G401 (cell line): ENCODE data around the gene IPO8. TPM values are rescaled to one million over a fixed set of nuclear protein-coding genes. Genes with fewer than 3 reads are reported as not detected.
"Not testable (repeated sequence)": the region's sequence is repeated elsewhere in the genome, so short reads cannot be mapped to it uniquely, and the experiment has no call there.

Experiments
- DNase-seq: peaks from one replicate; pipeline ENCODE4 v3.0.0-alpha.2; 2015; ENCODE audit warnings: low spot score
- in situ Hi-C: cut with HindIII; loops from 2 replicates; pipeline ENCODE4 v1.10.0; 2016; ENCODE audit warnings: low sequenced_read_pairs, mixed read lengths
- total RNA-seq: library from RNA; depleted of rRNA; stranded (reverse); fragments of >200 nt; shearing (Covaris generic); gene quantifications from 2 replicates; pipeline ENCODE4 v1.2.3, GENCODE V29; 2014

IPO8 gene
- total RNA-seq, 1 experiment from 2014 or later: 32.3 TPM

DNA sequence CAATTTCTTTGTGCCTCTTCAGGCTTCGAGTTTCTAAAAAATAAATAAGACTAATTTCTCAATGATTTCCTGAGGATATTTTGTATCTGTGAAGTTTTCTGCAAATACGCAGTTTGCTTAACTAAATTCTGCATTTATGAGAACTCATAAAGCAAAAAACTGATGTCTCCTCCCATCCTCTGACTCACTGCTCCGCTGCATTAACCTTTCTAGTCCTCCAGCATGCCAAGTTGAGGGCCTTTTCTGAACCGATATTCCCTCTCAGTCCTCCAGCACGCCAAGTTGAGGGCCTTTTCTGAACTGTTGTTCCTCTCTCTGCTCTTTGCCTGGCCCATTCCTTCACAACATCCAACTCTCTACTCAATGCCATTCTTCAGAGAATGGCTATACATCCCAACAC lies 3.2 kb downstream of the IPO8 start:
- in situ Hi-C loops: no loop called here

DNA sequence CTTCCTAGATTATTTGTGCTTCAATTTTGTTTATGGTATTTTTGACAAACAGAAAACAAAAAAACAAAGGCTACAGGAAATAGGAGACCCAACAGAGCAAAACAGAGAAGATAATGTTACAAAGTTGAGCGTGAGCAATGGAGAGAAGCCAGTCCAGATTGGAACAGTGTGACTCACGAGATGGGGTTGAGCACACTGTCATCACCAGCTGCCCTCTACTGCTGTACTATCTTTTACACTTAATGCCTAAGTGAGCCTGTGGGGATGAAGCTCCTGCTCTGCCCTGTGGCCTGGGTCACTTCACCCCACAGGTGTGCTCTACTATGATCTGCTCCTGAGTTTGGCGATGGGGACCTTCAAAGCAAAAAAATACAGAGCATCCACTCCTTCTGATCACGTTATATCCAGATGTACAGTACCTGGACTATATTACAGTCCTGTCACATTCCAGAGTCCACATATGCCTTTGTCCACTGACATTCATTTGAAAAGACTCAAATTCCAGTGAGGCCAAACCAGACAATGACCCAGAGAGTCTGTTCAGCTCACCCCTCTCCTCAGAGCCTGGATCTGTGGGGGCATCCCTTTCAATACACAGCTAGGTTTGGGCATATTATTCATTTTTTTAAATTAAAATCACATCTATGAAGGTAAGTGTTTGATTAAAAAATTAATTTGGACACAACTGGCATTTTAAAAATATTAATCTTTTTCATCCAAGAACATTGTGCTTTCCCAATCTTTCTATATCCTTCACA lies 4.4 kb downstream of the IPO8 start:
- in situ Hi-C loops: no loop called here
- no peak for DNase-seq

More for the DNA sequence above, 3.2 kb downstream of the IPO8 start:
- no peak for DNase-seq

DNA sequence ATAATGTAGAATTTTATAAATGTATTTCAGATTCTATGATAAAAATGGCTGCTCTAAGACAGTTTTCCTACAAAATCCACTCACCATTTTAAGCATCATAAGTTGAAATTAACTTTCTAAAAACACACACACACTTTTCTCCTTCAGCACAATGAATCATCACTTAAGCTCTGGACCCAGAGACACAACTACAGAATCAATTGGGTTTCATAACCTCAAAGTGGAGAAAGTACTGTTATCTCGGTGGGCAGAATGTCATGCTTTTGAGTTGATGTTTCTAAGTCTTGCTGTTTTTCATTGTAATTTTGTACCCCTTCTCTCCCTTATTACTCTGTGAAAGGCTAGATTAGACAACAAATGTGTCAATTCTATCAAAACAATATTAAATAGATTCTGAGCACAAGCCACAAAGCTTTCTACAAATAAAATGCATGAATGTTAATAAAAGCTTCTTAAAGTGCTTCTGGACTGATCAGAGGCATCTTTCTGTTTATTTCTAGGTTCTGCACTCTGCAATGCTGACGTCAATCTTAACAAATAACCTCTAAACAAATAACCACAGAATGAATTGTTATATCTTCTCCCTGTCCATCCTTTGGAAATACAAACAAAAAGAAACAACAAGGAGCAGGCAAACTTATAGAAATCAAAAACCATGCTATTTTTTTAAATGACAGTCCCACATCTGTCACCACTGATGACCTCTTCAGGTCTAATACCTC lies 8.2 kb downstream of the IPO8 start:
- in situ Hi-C loops: no loop called here
- no peak for DNase-seq

DNA sequence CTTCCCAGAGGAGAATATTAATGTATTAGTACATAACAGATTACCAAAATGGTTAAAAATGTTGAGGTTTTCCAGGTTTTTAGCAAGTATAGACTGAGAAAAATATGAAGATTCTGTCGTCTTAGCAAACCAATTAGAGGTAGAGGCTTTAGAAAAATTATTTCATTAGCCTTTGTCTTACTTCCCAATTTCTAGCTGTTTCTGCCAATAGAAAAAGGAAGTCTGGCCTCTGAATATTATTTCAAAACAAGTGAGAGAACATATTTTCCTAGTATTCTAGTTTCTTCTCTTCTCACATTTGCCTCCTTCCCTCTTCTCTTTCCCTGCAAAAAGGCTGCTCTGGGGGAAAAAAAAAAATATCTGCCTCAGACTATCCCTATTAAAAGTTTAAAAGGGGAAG lies 16.4 kb downstream of the IPO8 start:
- in situ Hi-C loops: no loop called here
- DNase-seq: no peak

DNA sequence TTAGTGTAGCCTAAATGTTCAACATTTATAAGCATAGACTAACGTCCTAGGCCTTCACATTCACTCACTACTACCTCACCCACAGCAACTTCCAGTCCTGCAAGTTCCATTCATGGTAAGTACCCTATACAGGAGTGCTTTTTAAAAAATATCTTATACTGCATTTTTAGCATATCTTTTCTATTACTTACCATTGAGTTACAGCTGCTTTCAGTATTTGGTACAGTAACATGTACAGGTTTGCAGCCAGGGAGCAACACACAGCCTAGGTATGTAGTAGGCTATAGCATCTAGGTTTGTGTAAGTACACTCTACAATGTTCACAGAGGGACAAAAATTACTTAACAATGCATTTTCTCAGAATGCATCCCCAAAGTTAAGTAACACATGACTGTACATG lies 17.4 kb downstream of the IPO8 start:
- in situ Hi-C loops: no loop called here
- no peak for DNase-seq

DNA sequence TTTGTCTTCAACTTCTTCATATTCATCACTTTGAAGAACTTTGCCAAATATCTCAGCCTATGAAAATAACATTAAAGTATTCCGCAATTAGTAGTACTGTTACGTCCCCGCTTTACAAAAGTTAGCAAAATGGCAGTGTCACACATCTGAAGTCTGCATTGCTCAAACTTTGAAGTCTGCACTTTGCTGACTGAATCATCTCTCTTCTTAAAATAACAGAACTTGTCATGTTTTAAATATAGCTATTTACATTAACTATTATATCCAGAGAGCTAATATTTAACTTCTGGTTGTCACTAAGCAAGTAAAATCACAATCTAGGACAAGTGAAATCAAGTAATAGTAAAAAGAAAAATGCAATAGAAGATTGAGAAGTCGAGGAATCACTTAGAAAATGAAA lies 34.5 kb downstream of the IPO8 start:
- DNase-seq: no peak

DNA sequence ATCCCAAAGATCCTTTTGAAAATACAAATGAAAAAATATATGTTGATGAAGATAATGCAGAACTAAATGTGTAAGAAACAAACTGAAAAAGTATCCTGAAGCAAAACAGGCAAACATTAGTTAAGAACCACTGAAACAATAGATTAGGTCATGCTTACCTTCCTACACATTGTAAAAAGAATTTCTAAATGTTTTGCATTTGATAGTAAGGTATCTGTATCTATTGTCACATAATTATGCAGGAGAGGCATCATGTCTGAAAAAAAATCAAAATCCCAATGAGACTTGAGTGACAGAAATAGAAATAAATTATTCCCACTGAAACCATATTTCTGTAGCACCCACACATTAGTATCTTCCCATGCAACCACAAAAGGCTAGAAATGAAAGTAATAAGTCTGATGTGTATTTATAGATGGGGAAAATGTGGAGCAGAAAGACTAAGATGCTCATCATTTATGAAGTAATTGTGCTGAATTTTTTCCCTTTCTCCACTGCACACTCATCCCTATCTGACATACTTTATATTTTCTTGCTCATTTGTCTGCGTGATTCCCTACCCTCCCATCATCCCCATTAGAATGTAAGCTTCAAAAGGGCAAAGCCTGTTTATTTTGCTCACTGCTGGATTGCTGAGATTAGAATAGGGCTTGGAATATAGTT lies 43.5 kb downstream of the IPO8 start:
- in situ Hi-C loops: no loop called here
- DNase-seq: no peak

More for the DNA sequence above, 34.5 kb downstream of the IPO8 start:
- in situ Hi-C loops: no loop called here

DNA sequence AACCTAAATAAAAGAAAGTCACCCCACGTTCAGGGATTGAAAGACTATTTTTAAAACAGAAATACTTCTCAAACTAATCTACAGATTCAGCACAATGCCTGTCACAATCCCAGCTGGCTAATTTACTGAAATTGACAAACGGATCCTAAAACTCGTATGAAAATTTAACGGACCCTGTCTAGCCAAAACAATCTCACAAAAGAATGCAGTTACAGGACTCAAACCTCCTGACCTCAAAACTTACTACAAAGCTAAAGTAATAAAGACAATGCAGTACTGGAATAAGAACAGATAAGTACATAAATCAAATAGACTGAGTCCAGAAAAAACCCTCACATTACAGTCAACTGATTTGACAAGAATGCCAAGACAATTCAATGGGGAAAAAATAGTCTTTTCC lies 48.8 kb downstream of the IPO8 start:
- DNase-seq: no peak
- in situ Hi-C loops: no loop called here

DNA sequence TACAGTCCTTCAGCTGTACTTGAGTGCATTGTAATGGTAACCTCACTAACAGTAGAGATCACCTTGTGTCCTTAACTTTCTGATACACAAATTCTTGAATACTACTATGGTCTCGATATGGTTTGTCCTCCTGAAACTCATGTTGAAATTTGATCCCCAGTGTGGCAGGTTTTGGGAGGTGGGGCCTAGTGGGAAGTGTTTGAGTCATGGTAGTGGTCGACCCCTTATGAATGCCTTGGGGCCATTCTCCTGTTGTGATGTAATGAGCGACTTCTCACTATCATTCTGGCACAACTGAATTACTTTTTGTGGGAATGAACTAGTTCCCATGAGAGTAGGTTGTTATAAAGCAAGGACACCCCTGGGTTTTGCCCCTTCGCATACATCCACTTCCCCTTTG lies 52.3 kb downstream of the IPO8 start:
- DNase-seq: no peak
- in situ Hi-C loops: no loop called here

DNA sequence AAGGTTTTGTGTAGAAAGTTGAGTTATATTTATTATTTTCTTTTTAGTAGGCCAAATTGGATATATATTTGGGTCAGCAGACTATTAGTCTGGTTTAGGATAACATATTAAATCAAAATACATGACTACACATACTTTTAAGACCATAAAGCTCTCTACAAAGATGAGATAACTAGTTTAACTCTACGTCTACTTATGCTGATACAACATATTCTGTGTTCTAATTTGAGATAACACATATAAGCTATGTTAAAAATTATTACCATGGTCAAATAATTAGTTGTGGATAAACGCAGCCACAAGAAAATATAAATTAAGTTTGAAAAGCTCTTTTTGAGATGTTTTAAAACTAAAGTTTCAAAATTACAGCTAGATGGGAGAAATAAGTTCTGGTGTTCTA lies 55.3 kb downstream of the IPO8 start:
- in situ Hi-C loops: no loop called here
- no peak for DNase-seq

DNA sequence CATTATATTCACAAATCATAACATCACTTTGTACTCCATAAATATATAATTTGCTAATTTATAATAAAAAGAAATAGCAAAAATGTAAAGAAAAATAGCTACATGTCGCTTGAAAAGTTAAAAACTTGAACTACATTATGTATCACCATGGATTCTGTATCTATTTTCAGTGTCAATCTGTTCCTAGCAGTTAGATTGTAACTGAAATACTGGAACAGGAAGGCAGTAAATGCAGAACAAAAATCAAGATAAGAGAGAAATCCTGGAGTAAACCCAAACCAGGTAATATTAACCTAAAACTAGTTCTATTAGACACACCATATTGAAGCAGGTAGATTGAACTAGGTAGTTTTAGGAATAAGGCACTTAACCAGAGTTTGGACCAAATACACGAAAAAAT lies 60.3 kb downstream of the IPO8 start:
- no peak for DNase-seq
- in situ Hi-C loops: no loop called here

DNA sequence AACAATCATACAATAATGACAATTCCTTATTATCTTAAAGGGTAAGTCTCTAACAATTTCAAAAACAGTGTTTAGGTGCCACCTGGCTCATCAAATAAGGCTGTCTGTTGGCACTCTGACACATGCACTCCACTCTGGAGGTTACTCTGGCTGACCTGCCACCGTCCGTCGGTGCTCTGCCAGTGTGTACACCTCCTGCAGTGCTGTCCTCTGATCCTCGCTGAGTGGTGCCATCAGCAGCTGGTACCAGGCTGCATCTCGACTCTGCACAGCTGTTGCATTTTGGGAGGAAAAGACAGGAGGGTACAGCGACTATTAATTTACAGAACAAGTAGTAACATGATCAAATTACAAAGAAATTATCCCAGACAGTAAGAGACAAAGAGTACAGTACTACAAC lies 63.9 kb downstream of the IPO8 start:
- DNase-seq: no peak
- in situ Hi-C loops: no loop called here

DNA sequence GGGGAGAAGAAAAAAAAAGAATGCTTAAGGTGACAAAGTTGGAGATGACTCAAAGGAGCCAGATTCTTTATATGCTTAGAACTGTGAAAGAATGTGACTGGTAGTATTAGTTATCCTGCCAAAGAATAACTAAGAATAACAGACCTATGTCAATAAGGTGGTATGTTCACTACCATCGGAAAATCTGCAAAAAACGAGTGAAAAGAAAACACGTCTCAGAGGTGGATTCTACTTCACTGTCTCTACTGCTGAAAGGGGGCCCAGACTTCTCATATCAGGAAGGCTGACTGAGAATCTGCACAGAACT lies 64.7 kb downstream of the IPO8 start:
- in situ Hi-C loops: no loop called here

DNA sequence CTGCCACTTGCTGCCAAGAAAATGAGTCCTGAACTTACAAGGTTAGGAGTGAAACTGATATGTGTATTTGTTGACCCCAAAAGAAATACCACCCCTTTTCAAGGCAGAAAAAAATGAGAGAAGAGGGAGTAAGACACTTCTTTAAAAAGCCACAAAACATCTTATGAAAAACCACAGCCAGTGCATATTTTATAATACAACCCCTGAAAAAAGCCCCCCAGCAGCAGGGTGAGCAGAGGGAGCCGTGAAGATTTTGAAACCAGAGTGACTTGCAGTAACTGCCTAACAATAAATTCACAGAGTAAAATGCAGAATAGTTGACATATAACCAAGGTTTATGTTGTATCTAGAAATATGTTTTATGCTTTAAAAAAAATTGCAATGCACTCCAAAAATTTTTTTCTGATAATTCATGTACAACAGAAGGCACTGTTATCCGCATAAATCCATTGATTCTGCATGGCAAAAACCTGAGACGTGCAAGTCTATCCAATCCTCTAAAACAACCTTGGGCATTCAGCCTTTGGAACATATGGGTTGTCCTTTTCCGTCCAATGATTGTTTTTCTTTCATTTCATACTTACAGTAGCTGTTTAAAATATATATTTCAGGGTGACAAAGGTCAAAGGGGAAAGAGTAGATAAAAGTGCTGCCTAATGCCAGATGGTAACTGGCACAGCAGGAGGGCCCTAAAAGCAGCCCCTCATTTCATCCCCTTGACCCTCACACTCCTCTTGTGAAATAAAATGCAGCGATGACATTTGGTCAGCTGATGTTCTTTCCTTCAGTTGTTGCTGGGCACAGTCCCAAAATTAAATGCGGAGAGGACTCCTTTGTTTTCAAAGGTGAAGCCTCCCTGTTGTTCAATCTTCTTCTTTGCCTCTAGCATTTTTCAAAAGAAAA lies 65.3 kb downstream of the IPO8 start:
- DNase-seq: no peak
- in situ Hi-C loops: no loop called here

More for the DNA sequence above, 64.7 kb downstream of the IPO8 start:
- DNase-seq: no peak

DNA sequence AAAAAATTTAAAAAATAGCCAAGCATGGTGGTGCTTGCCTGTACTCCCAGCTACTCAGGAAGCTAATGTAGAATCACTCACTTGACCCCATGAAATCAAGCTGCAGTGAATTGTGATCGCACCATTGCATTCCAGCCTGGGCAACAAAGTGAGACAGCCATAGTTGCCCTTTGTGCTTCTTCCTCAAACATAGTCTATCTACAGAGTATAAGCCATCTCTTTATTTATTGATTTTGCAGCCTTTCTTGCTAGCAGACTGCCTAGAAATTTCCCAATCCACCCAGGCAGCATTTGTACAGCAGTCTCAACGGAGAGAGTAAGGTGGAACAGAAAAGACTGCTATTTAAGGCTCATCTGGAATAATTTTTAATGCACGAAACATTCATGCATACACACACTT lies 68.8 kb downstream of the IPO8 start:
- no peak for DNase-seq
- in situ Hi-C loops: no loop called here

DNA sequence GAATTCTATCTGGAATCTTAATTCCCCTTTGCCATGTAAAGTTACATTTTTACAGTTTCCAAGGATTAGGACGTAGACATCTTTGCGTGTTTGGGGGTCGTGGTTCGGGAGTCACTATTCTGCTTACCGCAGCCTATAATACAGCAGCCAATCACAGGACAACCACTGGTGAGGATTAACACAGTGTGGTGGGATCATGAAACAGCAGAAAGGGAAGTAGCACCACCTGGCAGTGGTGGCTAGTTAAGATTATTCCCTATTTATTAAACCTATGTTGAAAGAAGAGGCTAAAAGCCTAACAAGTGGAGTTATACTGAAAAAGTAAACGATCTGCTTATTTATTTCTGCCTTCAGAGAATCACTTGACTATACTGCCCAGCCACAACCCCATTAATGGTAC lies 71.7 kb downstream of the IPO8 start:
- no peak for DNase-seq
- in situ Hi-C loops: no loop called here

DNA sequence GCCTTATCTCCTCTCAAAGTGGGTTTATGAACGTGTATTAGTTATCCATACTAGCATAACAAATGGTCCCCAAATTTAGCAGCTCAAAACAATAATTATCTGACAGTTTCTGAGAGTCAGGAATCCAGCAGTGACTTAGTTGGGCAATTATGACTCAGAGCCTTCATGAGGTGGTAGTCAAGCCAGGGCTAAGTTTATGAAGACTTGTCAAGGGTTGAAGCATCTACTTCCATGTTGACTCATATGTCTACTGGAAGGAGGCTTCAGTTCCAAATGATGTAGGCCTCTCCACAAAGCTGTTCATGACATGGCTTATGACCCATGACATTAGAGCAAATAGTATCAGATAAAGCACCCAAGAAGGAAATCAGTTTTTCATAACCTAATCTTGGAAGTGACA lies 73.2 kb downstream of the IPO8 start:
- DNase-seq: no peak
- in situ Hi-C loops: no loop called here

DNA sequence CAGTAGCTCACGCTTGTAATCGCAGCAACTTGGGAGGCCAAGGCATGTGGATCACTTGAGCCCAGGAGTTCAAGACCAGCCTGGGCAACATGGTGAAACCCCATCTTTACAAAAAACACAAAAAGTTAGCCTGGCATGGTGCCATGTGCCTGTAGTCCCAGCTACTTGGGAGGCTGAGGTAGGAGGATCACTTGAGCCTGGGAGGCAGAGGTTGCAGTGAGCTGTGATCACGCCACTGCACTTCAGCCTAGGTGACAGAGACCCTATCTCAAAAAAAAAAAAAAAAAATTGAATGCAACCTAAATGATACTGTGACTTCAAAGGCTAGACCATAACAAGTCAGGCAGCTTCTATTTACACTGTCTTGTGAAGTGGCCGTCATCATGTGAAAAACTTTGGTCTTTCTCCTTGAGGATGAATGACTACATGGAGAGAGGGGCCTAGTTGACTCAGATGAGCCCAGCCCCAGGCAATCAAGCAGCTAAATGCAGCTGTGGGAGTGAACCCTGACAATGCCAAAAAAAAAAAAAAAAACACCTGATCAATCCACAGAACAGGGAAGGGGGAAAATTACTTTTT lies 73.9 kb downstream of the IPO8 start:
- DNase-seq, in situ Hi-C loops: not testable (repeated sequence)

DNA sequence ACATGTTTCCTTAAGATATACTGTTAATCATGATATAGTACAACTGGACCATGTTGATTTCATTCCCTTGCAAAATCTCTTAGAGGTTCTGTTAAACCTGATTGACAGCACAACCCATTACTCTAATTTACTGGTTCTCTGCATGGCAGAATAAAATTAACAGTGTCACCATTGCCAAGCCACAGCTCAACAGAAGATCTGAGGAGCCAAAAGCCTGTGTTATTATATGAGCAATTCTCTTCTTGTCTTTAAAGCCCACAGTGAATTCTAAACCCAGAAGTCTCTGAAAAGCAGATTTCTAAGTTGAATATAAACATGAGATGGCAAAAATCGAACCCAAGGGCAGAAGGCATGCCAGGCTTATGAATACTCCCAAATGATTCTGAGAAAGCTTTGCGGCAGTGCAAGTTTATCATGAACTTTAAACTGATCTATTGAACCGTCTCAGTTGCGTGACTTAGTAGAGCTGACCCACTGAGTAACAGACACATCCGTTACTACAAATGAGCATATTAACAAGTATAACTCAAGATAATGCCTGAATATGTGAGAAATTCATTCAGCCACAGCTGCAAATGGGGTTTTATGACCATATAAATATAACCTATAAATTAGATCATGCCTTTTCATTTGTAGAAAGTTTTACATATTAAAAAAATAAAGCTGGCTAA lies 78.2 kb downstream of the IPO8 start:
- no peak for DNase-seq
- in situ Hi-C loops: no loop called here
